HFF-Myc (cell line): ENCODE results near the gene PTPRK.

Experiments used
- DNase-seq: peaks from one replicate; pipeline ENCODE4 v3.0.0-alpha.2; 2011; ENCODE audit warnings: low read depth; ENCODE audit errors: extremely low read depth
- H3K4me3 ChIP-seq: replicated peaks from 2 replicates; pipeline ENCODE4 v1.5.1; 2011; ENCODE audit warnings: low read depth, mild to moderate bottlenecking, control low read depth, low read length
- TF ChIP-seq, protein P1 (sequence below): IDR thresholded peaks from 2 replicates; pipeline ENCODE4 v1.5.1; 2012; ENCODE audit warnings: mild to moderate bottlenecking, low read depth, low read length, control low read depth; ENCODE audit errors: missing control alignments

Gene PTPRK

DNA sequence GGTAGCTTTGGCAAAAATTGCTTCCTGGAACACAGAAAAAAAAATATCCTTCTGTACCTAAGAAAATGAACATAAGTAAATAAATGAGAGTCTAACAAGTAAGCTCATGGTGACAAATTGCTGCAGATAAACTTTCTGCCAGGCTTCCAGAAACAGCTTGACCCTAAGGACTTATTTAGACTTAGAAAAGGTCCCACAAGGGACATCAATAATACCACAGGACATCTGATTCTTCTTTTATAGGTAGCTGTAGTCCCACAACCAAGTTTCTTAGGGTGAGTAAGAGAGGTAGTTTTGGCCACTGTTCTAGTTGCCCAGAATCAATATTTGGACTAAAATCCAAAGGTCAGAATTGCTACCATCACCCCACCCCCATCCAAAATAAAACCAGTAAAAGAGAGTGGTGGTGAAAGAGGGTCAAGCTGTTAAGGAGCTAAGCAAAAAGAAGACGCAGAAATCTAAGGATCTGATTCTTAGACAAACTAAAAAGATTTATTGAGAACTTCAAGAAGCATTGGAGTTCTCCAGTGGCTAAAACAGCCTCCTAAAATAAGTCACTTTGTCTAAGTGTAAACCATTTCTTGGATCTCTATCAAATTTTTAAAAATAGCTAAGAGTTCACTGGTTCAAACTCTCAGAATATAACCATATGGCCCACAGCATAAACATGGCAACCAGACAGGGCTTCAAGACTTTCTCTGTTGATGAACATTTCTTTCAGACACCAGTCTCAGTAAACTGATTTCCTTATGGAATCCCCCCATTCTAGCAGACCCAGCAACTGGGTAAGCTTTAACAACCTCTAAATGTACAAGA is 180.6 kb downstream of the PTPRK start:
- no peak for DNase-seq
- no peak overlapping the region for H3K4me3 ChIP-seq
- TF ChIP-seq, protein P1, sequence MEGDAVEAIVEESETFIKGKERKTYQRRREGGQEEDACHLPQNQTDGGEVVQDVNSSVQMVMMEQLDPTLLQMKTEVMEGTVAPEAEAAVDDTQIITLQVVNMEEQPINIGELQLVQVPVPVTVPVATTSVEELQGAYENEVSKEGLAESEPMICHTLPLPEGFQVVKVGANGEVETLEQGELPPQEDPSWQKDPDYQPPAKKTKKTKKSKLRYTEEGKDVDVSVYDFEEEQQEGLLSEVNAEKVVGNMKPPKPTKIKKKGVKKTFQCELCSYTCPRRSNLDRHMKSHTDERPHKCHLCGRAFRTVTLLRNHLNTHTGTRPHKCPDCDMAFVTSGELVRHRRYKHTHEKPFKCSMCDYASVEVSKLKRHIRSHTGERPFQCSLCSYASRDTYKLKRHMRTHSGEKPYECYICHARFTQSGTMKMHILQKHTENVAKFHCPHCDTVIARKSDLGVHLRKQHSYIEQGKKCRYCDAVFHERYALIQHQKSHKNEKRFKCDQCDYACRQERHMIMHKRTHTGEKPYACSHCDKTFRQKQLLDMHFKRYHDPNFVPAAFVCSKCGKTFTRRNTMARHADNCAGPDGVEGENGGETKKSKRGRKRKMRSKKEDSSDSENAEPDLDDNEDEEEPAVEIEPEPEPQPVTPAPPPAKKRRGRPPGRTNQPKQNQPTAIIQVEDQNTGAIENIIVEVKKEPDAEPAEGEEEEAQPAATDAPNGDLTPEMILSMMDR = no peak

DNA sequence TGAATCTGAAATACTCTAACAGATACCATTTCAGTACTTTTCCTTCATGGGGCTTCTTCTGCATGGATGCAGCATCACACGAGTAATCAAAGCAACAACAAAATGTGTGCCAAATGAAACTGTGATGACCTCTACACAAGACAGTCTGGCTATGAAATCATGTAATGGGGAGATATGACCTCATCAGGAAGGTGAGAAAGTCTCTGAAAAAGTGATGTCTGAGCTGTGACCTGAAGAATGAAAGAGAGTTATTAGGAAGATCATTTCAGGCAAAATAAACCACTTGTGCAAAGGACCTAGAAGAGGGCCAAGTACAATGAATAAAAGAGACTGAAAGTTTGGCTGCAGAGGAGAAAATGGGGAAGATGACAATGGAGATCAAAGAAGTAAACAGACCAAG is 182.8 kb downstream of the PTPRK start:
- H3K4me3 ChIP-seq = no peak overlapping the region
- TF ChIP-seq, protein P1 = no peak
- DNase-seq = no peak

DNA sequence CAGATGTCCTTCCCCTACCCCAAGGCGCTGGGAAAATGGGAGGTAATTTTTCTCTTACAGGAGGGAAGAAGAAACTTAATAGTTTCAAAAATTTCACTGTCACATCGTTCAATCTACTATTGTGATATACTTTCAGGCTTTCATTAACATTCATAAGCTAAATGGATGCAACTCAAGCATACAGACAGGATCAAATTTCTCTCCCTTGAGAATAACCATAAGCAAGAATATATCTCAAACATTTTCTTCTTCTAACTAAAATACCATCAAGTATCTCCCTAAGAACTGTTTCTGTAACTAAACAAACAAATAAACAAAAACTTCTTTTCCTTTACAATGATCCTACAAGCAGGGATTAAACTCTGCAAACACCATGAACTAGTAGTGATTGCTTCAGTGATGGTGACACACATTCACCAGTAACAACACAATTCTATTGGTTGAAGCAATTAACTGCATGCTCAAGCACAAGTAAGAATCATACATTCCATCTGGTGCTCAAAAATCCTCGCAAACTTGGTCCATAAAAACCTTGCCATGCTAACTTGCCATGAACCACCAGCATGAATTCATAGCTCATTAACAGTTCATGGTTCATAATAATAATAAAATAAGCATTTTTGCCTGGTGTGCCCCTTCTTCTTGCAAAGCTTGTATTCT is 183.8 kb downstream of the PTPRK start:
- no peak for DNase-seq
- TF ChIP-seq, protein P1 = no peak

DNA sequence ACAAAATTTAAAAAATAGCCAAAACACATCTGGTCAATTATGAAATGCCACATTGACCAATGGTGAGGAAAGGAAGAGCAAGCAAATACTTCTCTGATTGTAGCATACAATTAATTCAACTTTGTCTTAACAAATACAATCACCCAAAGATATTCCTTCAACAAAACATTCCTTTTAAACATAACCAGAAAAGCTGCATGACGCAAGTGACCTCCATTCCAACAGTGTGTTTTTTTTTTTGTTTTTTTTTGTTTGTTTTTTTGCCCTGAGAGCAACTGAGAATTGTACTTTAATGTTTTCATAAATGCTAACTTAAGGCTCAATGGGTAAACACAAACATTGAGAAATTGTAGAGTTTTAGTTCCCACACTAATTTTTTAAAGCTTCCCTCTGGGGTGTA is 184.4 kb downstream of the PTPRK start:
- H3K4me3 ChIP-seq = no peak overlapping the region
- DNase-seq = no peak
- TF ChIP-seq, protein P1 = no peak

More for the DNA sequence above, 183.8 kb downstream of the PTPRK start:
- H3K4me3 ChIP-seq = no peak overlapping the region

DNA sequence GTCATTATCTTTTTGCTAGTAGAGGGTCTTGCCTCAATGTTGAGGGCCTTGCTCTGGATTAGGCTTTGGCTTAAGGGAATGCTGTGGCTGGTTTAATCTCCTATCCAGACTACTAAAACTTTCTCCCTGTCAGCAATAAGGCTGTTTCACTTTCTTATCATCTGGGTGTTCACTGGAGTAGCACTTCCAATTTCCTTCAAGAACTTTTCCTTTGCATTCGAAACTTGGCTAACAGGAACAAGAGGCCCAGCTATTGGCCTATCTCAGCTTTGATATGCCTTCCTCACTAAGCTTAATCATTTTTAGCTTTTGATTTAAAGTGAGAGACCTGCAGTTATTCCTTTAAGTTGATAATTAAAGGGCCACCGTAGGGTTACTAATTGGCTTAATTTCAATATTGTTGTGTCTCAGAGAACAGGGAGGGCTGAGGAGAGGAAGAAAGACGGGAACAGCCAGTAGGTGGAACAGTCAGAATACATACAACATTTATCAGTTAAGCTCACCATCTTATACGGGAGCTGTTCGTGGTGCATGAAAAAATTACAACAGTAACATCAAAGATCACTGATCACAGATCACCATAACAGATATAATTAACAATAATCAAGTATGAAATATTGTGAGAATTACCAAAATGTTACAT is 186.7 kb downstream of the PTPRK start:
- H3K4me3 ChIP-seq = no peak overlapping the region
- TF ChIP-seq, protein P1 = no peak
- no peak for DNase-seq

DNA sequence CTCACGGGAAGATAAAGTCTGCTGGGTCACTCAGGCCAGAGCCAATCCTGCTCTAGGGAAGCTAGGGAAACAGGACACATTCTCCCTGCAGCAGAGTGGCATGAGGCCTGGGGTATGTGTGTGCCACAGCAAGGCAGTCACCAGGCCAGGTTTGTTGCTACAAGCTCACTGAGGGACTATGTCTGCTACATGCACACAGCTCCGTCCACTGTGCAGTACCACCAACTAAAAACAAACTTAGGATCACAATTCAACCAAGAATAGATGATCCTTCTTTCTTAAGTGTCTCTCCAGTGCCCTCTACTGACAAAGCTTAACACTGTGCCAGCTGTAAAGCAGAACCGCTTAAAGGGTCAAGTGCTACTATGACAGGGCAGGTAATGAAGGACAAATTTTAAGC is 192.5 kb downstream of the PTPRK start:
- no peak overlapping the region for H3K4me3 ChIP-seq
- TF ChIP-seq, protein P1 = peak; percentile 38
- no peak for DNase-seq
